LoVo (cell line): ENCODE measurements around the gene SETBP1.

Experiments used
- DNase-seq: peaks from one replicate; pipeline ENCODE4 v3.0.0-alpha.2; 2016; ENCODE audit warnings: low spot score

The SETBP1 gene

DNA sequence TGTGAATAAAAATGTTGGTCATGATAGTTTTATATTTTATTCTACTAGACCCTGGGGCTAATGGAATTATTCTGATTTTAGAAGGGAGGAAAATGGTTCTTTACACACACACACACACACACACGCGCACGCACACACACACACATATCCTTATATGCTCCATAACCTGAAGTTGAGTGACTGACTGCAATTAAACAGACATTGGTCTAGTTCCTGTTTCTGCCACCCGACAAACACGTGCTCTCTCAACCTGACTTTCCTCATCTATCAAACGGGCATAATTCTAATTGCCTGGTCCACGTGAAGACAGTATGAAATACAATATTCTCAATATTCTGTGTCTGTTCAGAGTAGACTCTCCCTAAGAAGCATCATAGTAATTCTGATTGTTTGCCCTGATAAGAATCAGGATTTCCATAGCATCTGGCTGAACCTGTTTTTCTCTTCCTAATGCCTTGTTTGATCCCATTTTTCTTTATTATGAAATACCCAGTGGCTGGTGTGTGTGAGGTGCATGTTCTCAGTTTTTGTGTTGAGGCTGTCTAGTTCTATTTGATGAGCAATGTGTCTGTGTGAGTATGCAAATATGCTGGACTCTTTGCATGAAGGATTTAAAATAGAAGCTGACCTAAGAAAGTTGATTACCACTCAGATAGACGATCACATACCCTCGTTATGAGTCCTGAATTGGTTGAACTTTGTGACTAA lies 51.0 kb downstream of the SETBP1 start:
- no peak for DNase-seq

- DNase-seq, result no peak
Observed at GRCh38 chr18:44732238-44732563, 51.5 kb downstream of the SETBP1 start.

DNA sequence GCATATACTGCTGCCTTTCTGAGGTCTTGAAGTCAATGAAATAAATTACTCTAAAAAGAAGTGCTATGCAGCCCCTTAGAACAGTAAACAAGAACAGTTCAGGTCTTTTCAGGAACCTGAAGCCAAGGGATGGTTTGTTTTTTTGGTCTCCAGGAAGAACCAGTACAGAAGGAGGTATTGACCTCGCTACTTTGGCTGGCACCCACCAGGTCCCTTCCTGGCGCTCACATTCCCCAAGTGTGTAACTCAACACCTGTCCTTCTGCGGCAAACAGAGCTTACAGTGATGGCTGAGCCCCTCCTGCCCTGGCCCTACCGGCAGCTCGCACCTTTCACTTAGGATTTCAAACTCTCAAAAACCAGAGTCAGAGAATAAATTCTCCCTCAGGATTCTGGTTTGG lies 51.9 kb downstream of the SETBP1 start:
- DNase-seq, result no peak

DNA sequence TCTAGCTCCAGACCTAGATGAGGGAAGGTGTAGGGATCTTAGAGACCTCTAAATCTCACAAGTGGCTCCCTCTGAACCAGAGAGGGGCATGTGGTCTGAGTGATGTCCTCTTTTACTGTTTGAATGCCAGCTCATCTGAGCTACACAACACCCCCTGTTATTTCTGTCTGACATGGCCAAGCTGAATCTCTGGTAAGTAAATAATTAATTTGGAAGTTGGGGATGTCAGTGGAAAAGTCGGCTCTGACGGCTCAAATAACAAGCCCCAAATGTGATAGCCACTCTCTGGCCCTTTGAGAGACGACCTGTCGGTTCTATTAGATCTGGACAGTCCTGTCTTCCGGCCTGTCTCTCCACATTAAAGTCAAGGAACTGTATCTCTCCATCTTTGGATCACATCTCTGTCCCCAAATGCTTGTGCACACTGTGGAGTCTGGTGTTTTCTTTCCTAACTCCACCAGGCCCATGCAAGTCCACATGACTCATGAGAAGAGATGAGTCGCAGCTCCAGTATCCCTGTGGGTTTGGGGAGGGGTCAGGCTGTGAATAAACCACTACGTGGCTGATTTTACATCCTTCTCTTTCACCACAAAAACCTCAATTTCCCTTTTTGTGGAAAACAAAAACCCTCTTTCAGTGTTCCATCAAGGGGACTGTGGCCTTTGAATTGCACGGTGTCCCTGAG lies 52.5 kb downstream of the SETBP1 start:
- no peak for DNase-seq

- DNase-seq, result no peak
Observed at GRCh38 chr18:44733754-44734465, 53.2 kb downstream of the SETBP1 start.

GRCh38 chr18:44735096-44735495 lies 54.4 kb downstream of the SETBP1 start:
- no peak for DNase-seq

DNA sequence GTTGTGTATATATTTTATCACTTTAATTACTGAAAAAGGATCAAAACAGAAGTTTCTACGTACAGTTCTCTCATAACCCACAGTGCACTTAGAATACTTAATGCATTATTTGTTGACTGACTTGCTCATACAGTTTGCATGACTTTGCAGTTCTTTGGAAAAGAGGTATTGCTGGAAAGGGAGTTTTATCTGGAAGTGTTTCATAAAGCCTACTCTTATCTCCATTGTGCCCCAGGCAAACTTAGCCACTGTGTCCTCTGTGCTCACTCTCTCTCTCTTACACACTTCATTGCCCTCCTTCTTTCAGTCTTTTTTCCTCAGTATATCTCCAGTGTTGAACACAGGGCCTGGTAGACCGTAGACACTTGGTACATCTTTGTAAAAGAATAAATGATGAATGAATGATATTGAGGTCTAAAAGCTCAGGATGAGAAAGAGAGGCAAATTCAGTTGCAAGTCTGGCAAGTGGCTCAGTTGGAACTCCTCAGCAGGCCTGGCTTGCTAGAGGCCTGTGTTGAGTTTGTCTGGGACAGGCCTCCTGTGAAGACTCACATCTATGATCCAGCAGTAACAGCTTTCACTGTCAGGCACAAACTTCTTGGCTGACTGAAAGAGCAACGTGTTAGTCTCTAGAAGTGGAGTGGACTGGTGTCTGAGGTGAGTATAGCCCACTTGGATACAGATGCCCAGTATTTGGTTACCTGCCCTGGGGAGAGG lies 56.1 kb downstream of the SETBP1 start:
- DNase-seq, result no peak

GRCh38 chr18:44737623-44738022 lies 56.9 kb downstream of the SETBP1 start:
- no peak for DNase-seq

DNA sequence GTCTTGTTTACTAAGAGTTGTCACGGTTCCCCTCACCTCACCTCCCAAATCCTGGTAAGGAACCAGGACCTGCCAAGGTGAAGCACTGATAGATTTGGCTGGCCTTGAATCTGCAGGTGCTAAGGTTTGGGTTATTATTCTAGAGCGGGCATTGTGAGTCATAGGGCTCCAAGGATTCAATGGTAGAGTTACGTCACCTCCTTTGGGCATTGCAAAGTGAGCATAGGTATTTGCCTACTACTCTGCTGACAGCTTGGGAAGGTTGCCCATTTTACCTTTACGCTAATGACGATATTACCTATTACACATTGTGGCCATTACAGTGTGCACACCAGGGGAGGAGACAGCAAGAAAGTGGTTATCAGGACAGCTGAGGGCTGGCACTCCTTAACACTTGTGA lies 59.3 kb downstream of the SETBP1 start:
- DNase-seq, result no peak

GRCh38 chr18:44741085-44741484 lies 60.4 kb downstream of the SETBP1 start:
- no peak for DNase-seq

- DNase-seq, result no peak
Observed at GRCh38 chr18:44741511-44741910, 60.8 kb downstream of the SETBP1 start.

DNA sequence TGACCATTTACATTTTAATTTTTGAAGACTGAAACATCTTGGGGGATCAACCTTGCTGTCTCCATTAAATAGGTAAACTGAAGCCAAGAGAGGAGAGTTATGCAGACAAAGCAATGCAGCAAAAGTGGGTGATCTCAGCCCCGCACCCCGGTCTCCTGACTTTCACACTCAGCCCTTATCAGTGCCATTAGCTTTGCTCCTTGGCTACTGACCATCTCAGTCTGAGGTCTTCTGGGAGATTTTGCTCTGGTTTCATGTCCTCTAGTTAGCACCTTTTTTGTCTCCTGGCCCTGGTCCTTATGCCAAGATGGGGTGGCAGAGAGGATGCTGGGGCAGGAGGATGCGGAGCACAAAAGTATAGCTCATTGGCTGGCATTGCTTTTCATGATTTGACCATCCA lies 61.4 kb downstream of the SETBP1 start:
- no peak for DNase-seq

GRCh38 chr18:44742718-44743311 lies 62.1 kb downstream of the SETBP1 start:
- DNase-seq, result no peak

DNA sequence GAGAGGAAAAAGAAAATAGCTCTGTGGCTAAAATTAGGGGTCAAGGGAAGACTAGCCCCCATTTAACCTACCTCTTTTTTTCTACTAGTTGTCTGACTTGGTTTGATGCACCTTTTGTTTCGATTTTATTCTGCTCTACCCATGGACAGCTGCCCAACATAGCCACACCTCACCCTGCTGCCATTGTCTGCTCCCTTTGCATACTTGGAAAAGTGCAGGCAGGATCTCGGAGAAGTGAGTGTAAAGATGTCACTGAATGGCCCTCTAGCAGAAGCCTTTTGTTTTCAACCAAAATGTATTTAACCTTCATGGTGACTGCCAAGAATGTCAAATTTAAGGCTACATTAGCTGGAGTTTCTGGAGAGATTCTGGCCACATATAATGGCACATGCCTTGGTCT lies 62.9 kb downstream of the SETBP1 start:
- no peak for DNase-seq

- no peak for DNase-seq
Observed at GRCh38 chr18:44744161-44745121, 63.8 kb downstream of the SETBP1 start.

DNA sequence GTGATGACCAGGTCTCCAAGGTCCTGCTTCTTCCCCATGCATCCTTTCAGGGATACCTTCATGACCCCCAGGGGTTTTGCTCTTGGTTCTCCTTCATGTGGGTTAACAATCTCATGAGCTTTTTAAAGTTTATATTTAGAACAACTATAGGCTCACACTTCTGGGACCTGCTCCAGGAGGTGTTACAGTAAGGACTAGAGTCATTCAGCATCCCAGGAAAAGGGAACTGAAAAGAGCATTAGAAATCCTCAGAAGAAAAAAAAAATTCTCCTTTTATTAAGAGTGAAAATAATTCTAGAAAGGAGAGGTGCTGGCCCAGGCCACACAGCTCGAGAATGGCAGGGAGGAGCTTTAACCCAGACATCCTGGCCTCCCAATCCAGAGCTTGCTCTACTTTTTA lies 66.5 kb downstream of the SETBP1 start:
- no peak for DNase-seq

GRCh38 chr18:44748582-44748981 lies 67.9 kb downstream of the SETBP1 start:
- DNase-seq, result no peak

GRCh38 chr18:44750774-44751173 lies 70.1 kb downstream of the SETBP1 start:
- DNase-seq, result no peak

GRCh38 chr18:44754567-44754966 lies 73.9 kb downstream of the SETBP1 start:
- no peak for DNase-seq

GRCh38 chr18:44758861-44759631 lies 78.4 kb downstream of the SETBP1 start:
- no peak for DNase-seq
